HG02852 (cell line): Measurements from ENCODE around the gene GNB1L.

Experiments used
- ATAC-seq: cut with Tn5 transposase; IDR thresholded peaks from one replicate; pipeline ENCODE4 v1.9.1; 2021; ENCODE audit warnings: mild to moderate bottlenecking, moderate library complexity; ENCODE audit not compliant: unreplicated experiment

The GNB1L gene, protein sequence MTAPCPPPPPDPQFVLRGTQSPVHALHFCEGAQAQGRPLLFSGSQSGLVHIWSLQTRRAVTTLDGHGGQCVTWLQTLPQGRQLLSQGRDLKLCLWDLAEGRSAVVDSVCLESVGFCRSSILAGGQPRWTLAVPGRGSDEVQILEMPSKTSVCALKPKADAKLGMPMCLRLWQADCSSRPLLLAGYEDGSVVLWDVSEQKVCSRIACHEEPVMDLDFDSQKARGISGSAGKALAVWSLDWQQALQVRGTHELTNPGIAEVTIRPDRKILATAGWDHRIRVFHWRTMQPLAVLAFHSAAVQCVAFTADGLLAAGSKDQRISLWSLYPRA

DNA sequence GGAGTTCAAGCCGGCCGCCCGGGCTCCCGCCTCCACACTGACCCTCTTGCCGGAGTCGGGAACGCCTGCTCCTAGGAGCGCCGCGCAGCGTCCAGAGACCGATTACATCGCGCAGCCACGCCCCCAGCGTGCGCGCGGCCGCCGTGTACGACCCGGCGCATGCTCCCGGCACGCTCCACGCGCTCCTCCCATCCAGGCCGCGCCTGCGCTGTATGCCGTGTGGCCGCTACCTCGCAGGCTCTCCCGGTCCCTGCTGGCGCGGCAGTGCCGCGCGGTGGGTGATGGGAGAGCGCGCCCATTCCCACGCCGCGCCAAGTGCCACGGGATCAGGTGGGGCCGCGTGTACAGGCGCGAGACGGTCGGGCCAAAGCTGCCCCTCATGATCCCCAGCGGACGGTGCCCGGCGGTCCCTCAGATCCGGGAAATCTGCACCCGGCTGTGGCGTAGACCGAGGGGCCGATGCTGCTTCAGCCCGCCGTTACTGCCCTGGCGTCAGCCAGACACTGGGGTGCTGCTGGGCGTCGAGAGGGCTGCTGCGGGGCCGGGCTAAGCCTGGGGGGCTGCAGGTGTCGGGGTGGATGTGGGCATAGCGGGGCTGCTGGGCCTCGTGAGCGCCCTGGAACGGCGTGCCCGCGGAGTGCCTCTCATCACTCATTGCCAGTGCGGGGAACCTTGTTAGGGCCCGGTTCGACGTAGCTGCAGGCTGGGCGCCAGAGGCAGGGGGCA lies at the start of gene GNB1L, which contains the start of gene RTL10:
Gene GNB1L (minus strand): TSS at position 97 of the 726 bp plus-strand sequence. CDS start 33,519 bp downstream, outside the sequence.
Gene RTL10 (minus strand): TSS at position 97 of the 726 bp plus-strand sequence. CDS start 2,613 bp downstream, outside the sequence.
- peak; percentile 89 for ATAC-seq

DNA sequence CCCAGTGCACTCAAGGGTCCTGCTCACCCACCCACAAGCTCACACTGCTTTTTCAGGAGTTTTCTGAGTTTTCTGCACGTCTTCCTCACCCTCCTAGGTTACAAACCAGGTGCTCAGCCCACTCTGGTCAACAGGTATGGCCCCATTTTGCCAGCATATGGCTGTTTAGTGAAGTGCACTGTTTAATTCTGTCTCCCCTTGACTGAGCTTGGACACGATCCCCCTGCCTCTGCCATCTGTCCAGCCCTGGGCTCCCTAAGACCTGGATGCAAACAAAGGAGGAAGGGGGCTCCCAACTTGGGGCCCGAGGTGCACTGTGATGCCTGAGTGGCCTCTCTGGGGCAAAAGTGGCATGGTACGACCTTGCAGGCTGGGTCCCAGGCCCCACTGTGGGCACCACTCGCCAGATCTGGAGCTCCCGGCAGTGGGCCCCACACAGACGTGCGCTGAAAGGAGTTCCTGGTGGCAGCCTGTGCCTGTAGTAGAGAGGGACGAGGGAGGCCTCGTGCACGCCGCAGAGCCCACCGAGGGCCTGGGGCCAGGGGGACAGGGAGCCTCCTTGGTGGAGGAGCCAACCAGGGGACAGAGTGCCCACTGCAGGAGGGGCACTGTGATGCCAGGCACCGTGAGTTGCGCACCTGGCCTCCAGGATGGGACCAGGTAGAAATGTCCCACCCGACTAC lies 49.6 kb upstream of the GNB1L start:
- ATAC-seq = no peak

DNA sequence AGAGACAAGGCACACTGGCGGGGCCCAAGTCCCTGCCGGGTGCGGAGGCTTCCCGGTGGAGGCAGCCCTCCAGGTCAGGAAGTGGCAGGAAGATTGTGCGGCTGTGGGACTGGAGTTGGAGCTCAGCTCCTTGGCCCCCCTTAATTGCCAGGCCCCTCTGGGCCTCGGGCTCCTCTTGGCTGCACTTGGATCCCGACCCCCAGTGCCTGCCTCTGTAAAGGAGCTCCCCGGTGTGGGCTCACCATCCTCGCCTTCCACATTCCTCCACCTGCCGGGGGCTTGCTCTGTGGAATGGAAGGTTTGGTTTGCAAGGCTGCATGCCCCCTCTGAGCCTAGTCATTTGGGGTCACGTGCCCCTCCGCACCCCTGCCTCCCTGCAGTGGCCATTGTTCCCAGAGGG lies 48.8 kb upstream of the GNB1L start:
- ATAC-seq = no peak

DNA sequence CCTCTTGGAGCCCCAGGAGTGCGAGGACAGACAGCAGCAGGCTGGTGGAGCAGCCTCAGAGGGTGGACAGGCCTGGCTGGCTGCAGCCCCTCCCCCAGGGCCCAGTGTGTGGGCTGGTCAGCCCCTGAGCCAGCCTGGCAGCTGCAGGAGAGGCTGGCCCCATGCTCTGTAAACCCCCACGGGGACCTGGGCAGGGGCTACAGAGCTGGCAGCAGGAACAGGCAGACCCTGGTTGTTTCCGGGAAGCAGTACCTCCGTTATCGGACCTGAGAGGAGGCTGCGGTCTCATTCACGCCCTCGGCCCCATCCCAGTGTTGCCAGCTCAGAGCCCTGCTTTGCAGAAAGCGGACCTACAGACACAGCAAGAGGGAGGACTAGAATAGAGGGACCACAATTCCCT lies 48.4 kb upstream of the GNB1L start:
- ATAC-seq = no peak

DNA sequence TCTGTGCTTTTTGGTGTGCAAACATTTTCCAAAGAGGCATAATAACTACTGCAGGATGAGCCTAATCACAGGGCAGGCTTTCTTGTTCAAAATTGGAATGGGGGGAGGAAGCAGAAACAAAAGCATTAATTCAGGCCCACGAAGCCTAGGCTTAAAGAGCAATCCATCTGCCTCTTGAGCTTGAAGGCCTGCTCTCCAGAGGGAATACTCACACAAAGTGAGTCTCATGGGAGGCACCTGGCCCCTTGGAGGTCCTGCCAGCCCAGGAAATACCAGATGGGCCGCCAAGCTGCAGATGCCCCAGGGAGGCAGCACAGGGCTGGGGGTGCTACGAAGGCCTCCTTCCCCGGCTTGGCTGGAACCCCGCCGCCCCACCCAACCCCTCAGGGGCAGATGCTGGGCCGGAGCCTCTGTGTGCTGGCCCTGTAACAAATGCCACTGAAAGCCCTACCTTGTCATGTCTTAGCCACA lies 47.6 kb upstream of the GNB1L start:
- ATAC-seq = no peak

DNA sequence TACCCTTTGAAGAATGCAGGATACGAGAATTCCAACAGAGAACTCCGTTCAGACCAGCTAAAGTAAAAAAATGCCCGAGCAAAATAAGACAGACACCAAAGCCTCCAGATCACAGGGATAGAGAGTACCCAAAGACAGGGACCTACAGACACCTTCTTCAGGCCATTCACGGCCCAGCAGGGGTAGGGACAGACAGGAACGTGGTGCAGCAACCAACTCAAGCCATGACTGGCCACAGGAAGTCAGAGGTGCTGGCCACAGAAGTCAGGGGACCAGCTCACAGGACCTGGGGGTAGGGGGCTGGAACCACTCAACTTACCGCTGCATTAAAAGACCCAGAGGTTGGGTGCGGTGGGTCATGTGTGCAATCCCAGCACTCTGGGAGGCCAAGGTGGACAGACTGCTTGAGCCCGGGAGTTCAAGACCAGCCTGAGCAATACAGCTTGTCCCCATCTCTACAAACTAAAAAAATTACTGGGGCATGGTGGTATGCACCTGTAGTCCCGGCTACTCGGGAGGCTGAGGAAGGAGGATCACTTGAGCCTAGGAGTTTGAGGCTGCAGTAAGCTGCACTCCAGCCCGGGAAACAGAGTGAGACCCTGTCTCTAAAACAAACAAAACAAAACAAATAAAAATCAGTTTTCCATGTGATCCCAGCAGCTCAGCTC lies 47.0 kb upstream of the GNB1L start:
- no peak for ATAC-seq

DNA sequence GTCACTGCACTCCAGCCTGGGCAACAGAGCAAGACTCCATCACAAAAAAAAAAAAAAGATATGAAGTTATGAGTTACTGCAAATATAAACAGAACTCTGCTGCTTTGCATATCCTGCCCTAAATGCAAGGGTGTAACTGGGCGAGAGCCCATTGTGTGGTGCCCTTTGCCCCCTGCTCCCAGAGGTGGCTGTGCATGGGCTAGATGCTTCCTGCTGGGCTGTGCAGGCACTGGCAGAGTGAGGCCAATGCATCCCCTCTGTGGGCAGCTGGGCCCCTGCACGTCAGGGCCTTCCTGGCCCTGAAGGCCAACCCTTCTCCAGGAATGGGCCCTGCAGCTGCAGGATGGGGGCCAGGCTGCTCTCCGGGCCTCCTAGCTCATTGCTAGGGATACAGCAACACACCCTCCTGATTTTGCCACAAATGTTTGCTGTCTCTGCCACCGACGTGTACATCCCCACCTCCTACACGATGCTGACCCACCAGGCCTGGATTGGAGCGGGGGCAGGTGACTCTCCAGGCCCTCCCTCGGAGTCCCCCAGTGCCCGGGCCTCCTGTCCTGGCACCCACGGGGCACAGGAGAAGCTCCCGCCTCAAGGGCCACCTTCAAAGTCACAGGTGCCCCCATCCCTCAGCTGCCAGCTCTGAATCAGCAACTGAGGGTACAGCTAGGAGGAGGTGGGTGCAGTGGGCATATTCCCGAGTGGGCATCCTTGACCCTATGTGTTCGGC lies 46.2 kb upstream of the GNB1L start:
- ATAC-seq = no peak

DNA sequence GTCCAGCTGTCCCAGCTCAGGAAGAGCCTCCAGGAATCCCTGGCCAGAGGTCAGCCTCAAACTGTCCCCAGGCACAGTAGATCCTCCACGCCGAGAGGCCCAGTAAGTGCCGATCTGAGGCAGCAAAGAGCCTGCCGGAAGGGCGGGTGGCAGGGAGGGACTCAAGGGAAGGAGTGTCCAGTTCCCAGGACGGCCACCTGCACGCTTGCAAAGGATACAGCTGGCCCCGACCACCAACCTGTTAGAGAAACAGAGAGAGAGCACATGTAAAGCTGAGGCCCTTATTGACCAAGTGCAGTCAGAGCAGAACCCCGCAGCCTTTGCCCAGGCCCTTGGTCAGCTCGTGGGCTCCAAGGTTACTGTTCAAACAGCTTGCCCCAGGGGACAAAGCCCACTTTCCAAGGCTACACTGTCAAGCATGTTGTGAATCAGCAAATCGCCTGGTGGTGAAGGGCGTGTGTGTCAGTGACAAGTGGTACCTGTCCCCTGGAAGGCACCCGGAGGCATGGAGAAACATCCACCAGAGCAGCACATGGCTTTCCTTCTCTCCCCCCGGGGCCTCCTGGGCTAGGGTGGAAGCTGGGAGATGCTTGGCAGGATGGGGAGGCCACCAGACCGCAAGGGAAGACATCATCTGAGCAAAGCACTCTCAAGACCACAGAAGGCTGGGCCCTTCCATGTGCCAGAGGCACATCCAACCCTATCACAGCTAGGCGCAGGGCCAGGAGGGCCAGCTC lies 44.3 kb upstream of the GNB1L start:
- ATAC-seq = no peak

DNA sequence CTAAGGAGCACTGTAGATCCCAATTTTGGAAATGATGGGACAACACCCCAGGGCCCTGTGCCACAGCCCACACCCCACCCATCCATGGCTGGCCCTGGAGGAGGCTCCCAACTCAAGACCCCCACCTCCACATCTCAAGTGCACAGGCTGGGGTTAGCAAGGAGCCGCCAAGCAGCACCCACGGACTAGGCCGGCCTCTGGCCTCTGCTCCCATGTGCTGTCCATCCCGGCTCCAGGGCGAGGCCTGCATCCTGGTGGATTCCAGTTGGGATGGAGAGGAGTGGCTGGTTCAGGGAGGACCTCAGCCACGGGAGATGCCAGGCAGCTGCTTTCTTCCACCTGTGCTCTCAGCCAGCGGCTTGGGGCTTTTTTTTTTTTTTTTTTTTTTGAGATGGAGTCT lies 43.5 kb upstream of the GNB1L start:
- ATAC-seq = no peak

DNA sequence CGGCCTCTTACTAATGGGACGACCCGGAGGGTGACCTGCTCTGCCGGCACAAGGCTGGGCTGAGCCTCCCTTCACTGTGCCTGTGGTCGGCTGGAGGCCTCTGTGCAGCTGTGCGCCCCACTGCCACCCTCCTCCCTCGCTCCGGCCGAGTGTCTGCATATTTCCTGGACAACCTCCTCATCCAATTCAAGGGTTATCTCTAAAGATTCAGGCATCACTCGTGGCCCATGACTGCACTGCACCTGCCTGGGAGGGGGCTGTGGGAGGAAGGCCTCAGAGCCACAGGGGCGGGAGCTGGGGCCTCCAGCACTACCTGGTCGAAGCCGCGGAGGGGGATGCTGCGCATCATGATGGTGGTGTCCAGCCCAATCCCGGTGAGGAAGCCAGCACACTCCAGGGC lies 43.1 kb upstream of the GNB1L start:
- no peak for ATAC-seq

DNA sequence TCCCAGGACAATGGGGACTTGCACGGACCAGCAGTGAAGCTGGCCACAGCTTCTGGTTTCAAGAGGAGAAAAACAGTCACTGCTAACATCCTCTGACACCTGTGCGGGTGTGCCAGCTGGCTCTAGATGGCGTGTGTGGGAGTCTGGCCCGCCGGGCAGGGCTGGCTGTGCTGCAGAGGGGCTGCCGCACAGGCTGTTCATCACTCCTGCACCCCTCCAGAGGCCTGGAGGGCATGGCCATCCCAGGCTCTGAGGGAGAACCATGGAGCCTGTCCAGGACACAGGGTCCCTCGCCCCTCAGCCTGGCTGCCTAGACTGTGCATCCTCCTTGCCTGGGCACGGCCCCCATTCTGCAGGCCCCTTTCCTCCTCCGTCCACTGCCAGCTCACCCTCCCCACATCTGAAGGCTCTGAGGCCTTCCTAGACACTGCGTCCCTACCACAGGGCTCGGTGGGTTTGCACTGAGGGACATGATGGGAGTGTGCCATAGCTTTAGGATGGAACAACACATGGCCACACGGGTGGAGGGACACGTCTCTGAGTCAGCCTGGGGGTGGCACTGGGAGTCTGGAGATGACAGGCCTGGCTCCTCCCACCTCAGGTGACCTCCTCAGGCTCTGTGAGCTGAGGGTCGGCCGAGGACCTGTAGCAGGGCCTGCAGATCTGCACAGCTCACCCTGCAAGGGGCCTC lies 42.1 kb upstream of the GNB1L start:
- no peak for ATAC-seq

DNA sequence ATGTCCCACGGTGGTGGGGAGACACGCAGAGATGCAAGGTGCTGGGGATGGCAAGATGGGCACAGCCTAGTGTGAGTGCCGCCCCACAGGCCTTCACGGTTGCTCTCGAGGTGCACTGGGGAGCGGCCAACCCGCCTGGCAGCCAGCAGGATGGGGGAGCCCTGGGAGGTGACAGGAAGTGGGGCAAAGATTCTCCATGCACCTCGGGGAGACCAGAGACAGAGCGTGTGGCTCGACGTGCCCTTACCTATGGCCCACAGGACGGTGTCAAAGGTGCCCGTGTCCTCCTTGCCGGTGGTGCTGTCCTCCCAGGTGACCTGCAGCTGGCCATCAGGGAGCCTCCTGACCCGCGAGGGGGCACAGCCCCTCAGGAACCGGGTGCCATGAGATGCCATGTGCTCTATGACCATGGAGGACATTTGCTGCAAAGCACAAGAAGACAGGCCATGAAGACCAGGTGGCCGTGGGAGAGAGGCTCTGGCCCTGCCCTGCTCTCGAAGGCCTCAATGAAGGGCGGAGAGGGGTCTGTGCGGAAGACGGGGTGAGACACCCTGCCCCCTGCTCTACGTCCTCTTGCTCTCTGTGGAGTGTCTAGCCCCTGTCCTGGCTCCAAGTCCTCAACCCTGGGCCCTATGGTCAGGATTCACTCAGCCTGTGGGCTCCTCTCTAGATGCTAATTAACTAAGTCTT lies 40.6 kb upstream of the GNB1L start:
- no peak for ATAC-seq

DNA sequence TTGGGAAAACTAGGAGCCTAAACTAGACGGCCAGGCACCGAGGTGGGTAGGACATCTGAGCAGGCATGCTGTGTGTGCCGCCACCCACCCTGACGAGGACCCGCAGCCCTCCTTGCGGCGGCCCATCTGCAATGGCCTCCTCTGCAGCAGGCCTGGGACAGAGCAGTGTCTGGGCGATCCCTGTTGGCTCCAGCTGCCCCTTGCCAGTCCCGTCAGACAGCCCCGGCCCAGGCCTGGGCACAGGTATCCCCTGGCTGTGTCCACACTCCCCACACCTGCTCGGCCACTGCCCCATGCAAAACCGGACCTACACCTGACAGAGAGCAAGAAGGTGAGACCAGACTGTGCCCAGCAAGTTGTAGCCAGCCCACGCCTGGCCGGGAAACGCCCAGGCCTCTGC lies 38.7 kb upstream of the GNB1L start:
- no peak for ATAC-seq

DNA sequence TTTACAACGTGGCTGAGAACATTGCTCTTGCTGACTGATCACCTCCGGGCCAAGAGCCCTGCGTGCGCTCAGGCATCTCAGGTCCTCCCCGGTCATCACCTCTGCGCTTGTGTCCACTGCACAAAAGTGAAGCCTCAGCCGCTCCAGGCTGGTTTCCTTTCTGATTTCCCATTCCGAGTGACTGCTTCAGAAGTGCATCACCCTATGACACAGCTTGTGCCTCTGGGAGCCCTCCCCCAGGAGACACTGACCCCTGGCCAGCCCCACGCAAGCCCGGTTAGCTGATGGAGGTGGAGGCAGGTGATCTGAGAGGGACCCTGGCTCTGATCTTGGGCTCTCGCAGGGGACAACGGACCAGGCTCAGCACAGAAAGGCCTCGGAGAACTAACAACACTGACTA lies 38.3 kb upstream of the GNB1L start:
- ATAC-seq = no peak

DNA sequence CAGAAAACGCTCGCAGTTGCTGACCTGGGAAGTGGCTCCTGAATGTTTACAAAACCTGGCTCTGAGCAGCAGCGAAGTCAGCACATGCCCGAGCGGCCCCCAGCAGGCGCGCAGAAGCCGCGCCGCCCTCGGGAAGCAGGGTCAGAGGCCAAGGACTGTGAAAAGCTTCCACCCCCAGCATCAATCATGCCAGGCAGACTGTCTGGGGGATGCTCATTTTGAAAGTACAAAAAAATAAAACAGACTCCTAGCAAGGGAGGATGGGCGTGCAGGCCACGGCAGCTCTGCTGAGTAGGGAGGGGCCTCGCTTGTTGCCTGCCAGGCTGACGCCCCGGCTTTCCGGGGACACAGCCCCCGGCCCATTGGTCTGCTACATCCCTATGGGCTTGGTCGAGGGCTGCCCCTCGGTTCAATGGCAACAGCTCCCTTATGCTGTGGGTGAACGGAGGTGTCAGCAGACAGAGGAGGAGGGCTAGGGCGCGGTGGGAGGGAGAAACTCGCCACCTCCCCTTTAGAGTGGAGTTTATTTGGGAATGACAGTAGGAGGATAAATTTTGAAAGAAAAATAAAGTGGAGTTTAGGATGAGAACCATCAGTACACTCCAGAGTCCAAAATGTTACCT lies 37.7 kb upstream of the GNB1L start:
- ATAC-seq = no peak

DNA sequence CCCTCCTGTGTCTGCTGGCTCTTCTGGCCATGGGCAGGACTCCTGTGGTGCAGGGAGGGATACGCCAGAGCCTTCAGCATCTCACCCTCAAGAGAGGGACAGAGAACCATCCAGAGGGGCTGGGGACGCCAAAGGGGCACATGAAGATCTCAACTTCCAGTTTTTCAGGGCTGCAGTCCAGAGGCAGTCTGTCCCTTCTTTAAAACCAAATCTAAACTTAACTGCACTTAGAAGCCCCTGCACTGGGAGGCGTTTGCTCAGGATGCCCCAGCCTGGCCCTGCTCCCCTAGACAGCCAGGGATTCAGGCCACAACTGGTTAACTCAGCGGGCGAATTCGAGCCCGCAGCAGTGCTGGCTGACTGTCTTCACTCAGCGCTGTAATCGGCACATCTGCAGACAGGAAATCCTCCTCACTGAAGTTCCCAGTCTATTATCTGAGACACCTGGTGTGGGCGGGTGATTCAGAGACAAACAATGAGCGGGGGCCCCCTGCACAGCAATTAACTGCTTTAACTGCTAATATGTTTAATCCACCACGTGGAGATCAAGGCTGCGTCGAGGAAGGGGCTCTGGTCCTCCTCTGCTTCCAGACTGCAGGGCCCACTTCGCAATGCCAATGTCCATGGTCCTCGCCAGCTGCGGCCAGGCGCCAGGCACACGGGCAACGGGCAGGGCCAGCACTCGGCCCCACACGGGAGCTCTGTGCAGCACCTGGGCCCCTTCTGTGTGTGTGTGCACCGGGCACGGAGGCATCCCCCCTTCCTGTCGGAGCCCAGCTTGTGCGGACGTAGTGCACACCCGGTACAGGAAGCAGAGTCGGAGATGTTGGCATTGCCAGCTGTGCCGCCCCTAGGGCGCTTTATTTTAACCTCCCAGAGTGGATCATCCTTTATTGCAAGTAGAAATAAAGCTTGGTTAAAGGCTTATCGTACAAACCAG lies 36.9 kb upstream of the GNB1L start:
- ATAC-seq = peak; percentile 70
